Endothelial cell of umbilical vein (primary cell): Measurements from ENCODE around the gene ANKIB1. TPM values are rescaled to one million over a fixed set of nuclear protein-coding genes. Genes with fewer than 3 reads are reported as not detected.
A peak's percentile ranks its signal among the peaks of the same experiment; 100 is the strongest.

Source experiments
- BruUV-seq: library from RNA; stranded (reverse); fragments of 400-500 nt; replicated peaks from 2 replicates; lab custom pipeline; 2021; lab: Mats Ljungman, UMichigan
- CTCF ChIA-PET: fragments of 300-600, 350-600 bp; sonication (Branson Sonifier 250); formaldehyde crosslinking; loops from one replicate; lab custom pipeline; 2021; ENCODE audit warnings: antibody characterized with exemption, inconsistent platforms; lab: Charles Lee
- POLR2A ChIA-PET: fragments of 300-600, 350-600 bp; sonication (Branson Sonifier 250); formaldehyde crosslinking; loops from one replicate; lab custom pipeline; 2021; ENCODE audit warnings: antibody characterized with exemption, inconsistent platforms; lab: Charles Lee
- DNase-seq: peaks from one replicate; pipeline ENCODE4 v3.0.0-alpha.2; 2011; ENCODE audit warnings: low read depth, low spot score
- FAIRE-seq: peaks from 2 replicates; lab custom pipeline; 2011; peaks lifted over from hg19 to GRCh38; lab: Jason Lieb, UNC
- H2AFZ ChIP-seq: 2 replicates; pipeline ENCODE4 v1.6.0; 2012; ENCODE audit warnings: low read depth, low read length, control low read depth, inconsistent platforms
- H3K27ac ChIP-seq: 2 replicates; pipeline ENCODE4 v1.5.1; 2011; ENCODE audit warnings: low read depth, mild to moderate bottlenecking, control low read depth, low read length, moderate library complexity; ENCODE audit not compliant: insufficient read depth
- H3K27me3 ChIP-seq, 2 experiments: 2 replicates each; pipeline versions ENCODE4 v1.6.0 to v1.6.1; 2011; ENCODE audit warnings: low read length in 2 of 2, mixed read lengths in 1 of 2; ENCODE audit not compliant: control insufficient read depth in 2 of 2, insufficient read depth in 2 of 2
- H3K36me3 ChIP-seq, 2 experiments: 2 replicates in 1 of 2; 3 replicates in 1 of 2; pipeline ENCODE4 v1.5.1; 2011; ENCODE audit warnings: low read length in 2 of 2, mild to moderate bottlenecking in 1 of 2, moderate library complexity in 1 of 2; ENCODE audit not compliant: control insufficient read depth in 2 of 2, insufficient read depth in 2 of 2; ENCODE audit errors: extremely low read depth in 1 of 2
- H3K4me1 ChIP-seq: 3 replicates; pipeline ENCODE4 v1.5.1; 2011; ENCODE audit warnings: mild to moderate bottlenecking, low read length; ENCODE audit not compliant: control insufficient read depth, insufficient read depth; ENCODE audit errors: extremely low read depth
- H3K4me2 ChIP-seq: 2 replicates; pipeline ENCODE4 v1.6.1; 2011; ENCODE audit warnings: low read length, control low read depth, mixed read lengths; ENCODE audit not compliant: insufficient read depth
- H3K4me3 ChIP-seq, 3 experiments: fragments of 200-600 bp in 1 of 3; sonication (generic), shearing (Covaris generic) in 1 of 3; replicated peaks in 1 of 3; 2 replicates each; pipeline ENCODE4 v1.5.1; 2011 to 2016; ENCODE audit warnings: control low read depth in 3 of 3, low read length in 3 of 3, mild to moderate bottlenecking in 2 of 3, inconsistent platforms in 1 of 3, low read depth in 1 of 3, moderate library complexity in 1 of 3; ENCODE audit not compliant: insufficient read depth in 1 of 3
- H3K79me2 ChIP-seq: 2 replicates; pipeline ENCODE4 v1.6.0; 2012; ENCODE audit warnings: low read length, inconsistent platforms; ENCODE audit not compliant: control insufficient read depth, insufficient read depth
- H3K9ac ChIP-seq: replicated peaks from 2 replicates; pipeline ENCODE3; 2011; ENCODE audit warnings: low read length, control low read depth; ENCODE audit not compliant: insufficient read depth; ENCODE audit errors: extremely low read depth
- H3K9me1 ChIP-seq: replicated peaks from 3 replicates; pipeline ENCODE4 v1.6.0; 2011; ENCODE audit warnings: mild to moderate bottlenecking, low read length; ENCODE audit not compliant: control insufficient read depth, insufficient read depth; ENCODE audit errors: extremely low read depth
- H3K9me3 ChIP-seq: replicated peaks from 2 replicates; pipeline ENCODE4 v1.5.1; 2012; ENCODE audit warnings: low read length, inconsistent platforms; ENCODE audit not compliant: control insufficient read depth, insufficient read depth
- H4K20me1 ChIP-seq: replicated peaks from 2 replicates; pipeline ENCODE3; 2011; ENCODE audit warnings: mild to moderate bottlenecking, low read length; ENCODE audit not compliant: control insufficient read depth, insufficient read depth; ENCODE audit errors: extremely low read depth
- CTCF ChIP-seq, 2 donors: IDR thresholded peaks; 1 replicate in 1 of 2; 2 replicates in 1 of 2; pipeline ENCODE4 v1.5.1; 2011; ENCODE audit warnings: low read length in 2 of 2, mild to moderate bottlenecking in 2 of 2, moderate library complexity in 2 of 2, control low read depth in 1 of 2, inconsistent platforms in 1 of 2, low read depth in 1 of 2; ENCODE audit not compliant: insufficient read depth in 1 of 2; ENCODE audit errors: extremely low read depth in 1 of 2
- GATA2 ChIP-seq: IDR thresholded peaks from 2 replicates; pipeline ENCODE4 v1.7.0; 2011; ENCODE audit warnings: low read depth, mild to moderate bottlenecking, moderate library complexity, mixed read lengths, low read length; ENCODE audit not compliant: insufficient read length, insufficient read depth
- MYC ChIP-seq: IDR thresholded peaks from one replicate; pipeline ENCODE4 v1.6.1; 2011; ENCODE audit warnings: mild to moderate bottlenecking, low read depth, low read length
- dilution Hi-C: fragments of 300-500 bp; cut with MboI; formaldehyde crosslinking; loops from one replicate; pipeline ENCODE4 v1.15.0; 2019; ENCODE audit warnings: low sequenced_read_pairs; ENCODE audit not compliant: extremely low pct_ligation_motif_present
- intact Hi-C: fragments of 100-400 bp; cut with micrococcal nuclease; formaldehyde crosslinking; loops from one replicate; pipeline ENCODE4 v1.10.0; 2022
- polyA plus RNA-seq, 4 experiments: library from polyadenylated mRNA; depleted of rRNA in 3 of 4; stranded (reverse) in 3 of 4; unstranded in 1 of 4; fragments of >200 nt; gene quantifications; 2 replicates each; pipeline versions ENCODE4 v1.2.1 to v1.2.3, GENCODE V29; 2011 to 2012; ENCODE audit warnings: missing spikeins in 1 of 4
- total RNA-seq: library from RNA; stranded (reverse); gene quantifications from 2 replicates; pipeline ENCODE4 v1.2.3, GENCODE V29; 2021

ANKIB1 gene
- total and polyA plus RNA-seq, 2 donors (not counting 3 experiments of a cell fraction or from before 2014, with no cell fraction given), result 16.9 to 56.5 TPM

- FAIRE-seq (no peak), DNase-seq (no peak)
- Histone ChIP-seq H3K27ac (no peak overlapping the region), H3K9me3 (no peaks in the 10 kb centered on the region), H3K9ac (no peak overlapping the region), H3K4me1 (peaks cover 10% of the 10 kb centered on the region), H3K79me2 (peaks cover 12% of the 10 kb centered on the region), H3K9me1 (no peaks in the 10 kb centered on the region), H3K4me3 (peak overlapping the region in 2 of 3 experiments; percentile 92 to 98), H3K27me3 (peaks cover 0 to 5% of the 10 kb centered on the region in 2 experiments), H2AFZ (peak overlapping the region; percentile 80), H4K20me1 (no peaks in the 10 kb centered on the region), H3K36me3 (peaks cover 0 to 5% of the 10 kb centered on the region in 2 experiments), H3K4me2 (no peak overlapping the region)
- ChIA-PET CTCF (interaction anchor here (0.6 to 3.9 kb wide), 40 partner anchors 9 to 1992 kb away, joined by 3 to 94 read pairs (median 4); partner anchors contain the start of genes ANKIB1, CYP51A1, KRIT1 and LRRD1), POLR2A (no interaction called here)
- dilution Hi-C loops, result no loop called here
- intact Hi-C loops, result loop anchor here (1.0 to 10.0 kb wide), 7 partner anchors 23 to 812 kb away; partner anchors contain the start of genes ANKIB1, CYP51A1, KRIT1 and LRRD1
- peak in 1 of 2 donors; percentile 90 for TF ChIP-seq CTCF (IDR thresholded peaks at IDR 0.05; ENCODE audit: extremely low read depth in 1 of 2, insufficient read depth in 1 of 2, low read depth in 1 of 2, low read length in 2 of 2)
- no peak for TF ChIP-seq MYC
- no peak for TF ChIP-seq GATA2
- no TSS peak for BruUV-seq
Observed at GRCh38 chr7:92446869-92447344, 201.1 kb downstream of the ANKIB1 start.
